GM18520 (cell line): ENCODE results near the gene ZNF326.

Experiments used
- ATAC-seq: cut with Tn5 transposase; IDR thresholded peaks from one replicate; pipeline ENCODE4 v1.9.1; 2021; ENCODE audit not compliant: unreplicated experiment

The ZNF326 gene

GRCh38 chr1:90067194-90067931 lies 72.5 kb downstream of the ZNF326 start:
- no peak for ATAC-seq

GRCh38 chr1:90068611-90069280 lies 73.8 kb downstream of the ZNF326 start:
- ATAC-seq, result no peak

- ATAC-seq, result no peak
Observed at GRCh38 chr1:90074137-90074536, 79.2 kb downstream of the ZNF326 start.

GRCh38 chr1:90074566-90074965 lies 79.7 kb downstream of the ZNF326 start:
- ATAC-seq, result no peak

- ATAC-seq, result no peak
Observed at GRCh38 chr1:90074970-90075391, 80.1 kb downstream of the ZNF326 start.

GRCh38 chr1:90083995-90084394 lies 89.1 kb downstream of the ZNF326 start:
- ATAC-seq, result no peak
